H1 (cell line): ENCODE results near the gene CSGALNACT2. TPM values are rescaled to one million over a fixed set of nuclear protein-coding genes. Genes with fewer than 3 reads are reported as not detected.

Experiments
- CTCF ChIA-PET: fragments of 300-600 bp; sonication (Branson Sonifier 250); formaldehyde crosslinking; loops from one replicate; lab custom pipeline; 2021; ENCODE audit not compliant: partially characterized antibody; lab: Charles Lee
- POLR2A ChIA-PET: fragments of 300-600 bp; sonication (Branson Sonifier 250); formaldehyde crosslinking; loops from one replicate; lab custom pipeline; 2021; ENCODE audit warnings: inconsistent platforms; ENCODE audit not compliant: partially characterized antibody; lab: Charles Lee
- DNase-seq, 2 experiments: peaks; one replicate each; pipeline versions ENCODE4 v3.0.0 to v3.0.0-alpha.2; 2010 to 2022; ENCODE audit warnings: low spot score in 2 of 2, low read depth in 1 of 2, mixed read lengths in 1 of 2
- FAIRE-seq: peaks from 2 replicates; lab custom pipeline; 2011; peaks lifted over from hg19 to GRCh38; lab: Jason Lieb, UNC
- H2AFZ ChIP-seq: 2 replicates; pipeline ENCODE4 v1.8.1; 2012; ENCODE audit warnings: low read length, inconsistent platforms
- H2AK5ac ChIP-seq: 2 replicates; pipeline ENCODE4 v1.6.1; 2013; ENCODE audit warnings: low read depth, low read length
- H2BK120ac ChIP-seq: replicated peaks from 2 replicates; pipeline ENCODE3; 2013; ENCODE audit warnings: low read depth, low read length, inconsistent platforms
- H2BK12ac ChIP-seq: 2 replicates; pipeline ENCODE4 v1.6.1; 2013; ENCODE audit warnings: low read depth, low read length
- H2BK15ac ChIP-seq: 2 replicates; pipeline ENCODE4 v1.6.1; 2013; ENCODE audit warnings: low read length
- H2BK20ac ChIP-seq: 2 replicates; pipeline ENCODE4 v1.6.1; 2013; ENCODE audit warnings: low read length
- H2BK5ac ChIP-seq: 2 replicates; pipeline ENCODE4 v1.6.1; 2013; ENCODE audit warnings: low read depth, low read length
- H3K14ac ChIP-seq: 2 replicates; pipeline ENCODE4 v1.6.1; 2013; ENCODE audit warnings: inconsistent platforms; ENCODE audit not compliant: insufficient read length
- H3K18ac ChIP-seq: 2 replicates; pipeline ENCODE4 v1.6.1; 2013; ENCODE audit warnings: low read length; ENCODE audit errors: extremely low read depth
- H3K23ac ChIP-seq: 2 replicates; pipeline ENCODE4 v1.6.1; 2013; ENCODE audit warnings: inconsistent platforms; ENCODE audit not compliant: insufficient read length
- H3K23me2 ChIP-seq: 2 replicates; pipeline ENCODE4 v1.6.1; 2013; ENCODE audit warnings: low read depth, low read length
- H3K27ac ChIP-seq: 2 replicates; pipeline ENCODE4 v1.6.1; 2011; ENCODE audit warnings: low read depth, low read length, inconsistent platforms
- H3K27me3 ChIP-seq, 4 experiments: replicated peaks in 1 of 4; 1 replicate in 1 of 4; 2 replicates in 3 of 4; pipeline versions ENCODE4 v1.6.1 to v1.8.1; 2011 to 2013; ENCODE audit warnings: low read length in 3 of 4, mild to moderate bottlenecking in 3 of 4, inconsistent platforms in 2 of 4, mixed read lengths in 2 of 4, moderate library complexity in 1 of 4; ENCODE audit not compliant: control insufficient read depth in 3 of 4, insufficient read depth in 3 of 4; ENCODE audit errors: extremely low read depth in 1 of 4
- H3K36me3 ChIP-seq, 4 experiments: 2 replicates each; pipeline versions ENCODE4 v1.6.1 to v1.8.1; 2011 to 2013; ENCODE audit warnings: mild to moderate bottlenecking in 4 of 4, low read length in 3 of 4, moderate library complexity in 2 of 4, control low read depth in 1 of 4, inconsistent platforms in 1 of 4; ENCODE audit not compliant: insufficient read depth in 4 of 4, control insufficient read depth in 2 of 4
- H3K4ac ChIP-seq: replicated peaks from 2 replicates; pipeline ENCODE3; 2013; ENCODE audit warnings: low read length, low read depth, mixed read lengths, inconsistent platforms; ENCODE audit not compliant: insufficient read length
- H3K4me1 ChIP-seq, 4 experiments: replicated peaks in 1 of 4; 1 replicate in 1 of 4; 2 replicates in 3 of 4; pipeline versions ENCODE4 v1.6.1 to v1.8.1; 2011 to 2013; ENCODE audit warnings: low read length in 3 of 4, inconsistent platforms in 2 of 4, mixed read lengths in 1 of 4; ENCODE audit not compliant: insufficient read depth in 4 of 4, control insufficient read depth in 3 of 4
- H3K4me2 ChIP-seq, 2 experiments: 2 replicates each; pipeline versions ENCODE4 v1.6.1 to v1.8.1; 2011 to 2013; ENCODE audit warnings: low read depth in 2 of 2, low read length in 2 of 2, control low read depth in 1 of 2, inconsistent platforms in 1 of 2, mild to moderate bottlenecking in 1 of 2; ENCODE audit not compliant: insufficient read depth in 1 of 2
- H3K4me3 ChIP-seq, 4 experiments: fragments of 200-600, 300-600 bp in 1 of 4; sonication (generic), shearing (Covaris generic), sonication (Bioruptor Twin) in 1 of 4; 2 replicates each; pipeline versions ENCODE4 v1.5.1 to v1.8.1; 2011 to 2016; ENCODE audit warnings: low read length in 4 of 4, low read depth in 3 of 4, control low read depth in 2 of 4, inconsistent platforms in 2 of 4, mild to moderate bottlenecking in 2 of 4, mixed read lengths in 1 of 4, moderate library complexity in 1 of 4; ENCODE audit not compliant: insufficient read depth in 2 of 4; ENCODE audit errors: extremely low read depth in 1 of 4
- H3K56ac ChIP-seq: replicated peaks from 2 replicates; pipeline ENCODE3; 2013; ENCODE audit warnings: low read depth, mild to moderate bottlenecking, mixed read lengths, low read length, inconsistent platforms; ENCODE audit not compliant: insufficient read length
- H3K79me1 ChIP-seq: 2 replicates; pipeline ENCODE4 v1.6.1; 2013; ENCODE audit warnings: low read depth, low read length, control low read depth
- H3K79me2 ChIP-seq, 2 experiments: 2 replicates each; pipeline versions ENCODE4 v1.6.1 to v1.8.1; 2012 to 2013; ENCODE audit warnings: low read length in 2 of 2, mild to moderate bottlenecking in 2 of 2, inconsistent platforms in 1 of 2; ENCODE audit not compliant: insufficient read depth in 2 of 2, control insufficient read depth in 1 of 2
- H3K9ac ChIP-seq, 4 experiments: replicated peaks in 1 of 4; 1 replicate in 1 of 4; 2 replicates in 3 of 4; pipeline versions ENCODE4 v1.6.1 to v1.8.1; 2011 to 2013; ENCODE audit warnings: low read depth in 3 of 4, low read length in 3 of 4, control low read depth in 2 of 4, mild to moderate bottlenecking in 2 of 4, moderate library complexity in 2 of 4, inconsistent platforms in 1 of 4; ENCODE audit errors: extremely low read depth in 1 of 4
- H3K9me3 ChIP-seq, 2 experiments: 2 replicates each; pipeline versions ENCODE4 v1.6.1 to v1.8.1; 2012 to 2013; ENCODE audit warnings: mild to moderate bottlenecking in 2 of 2, moderate library complexity in 2 of 2, control low read depth in 1 of 2, inconsistent platforms in 1 of 2, low read depth in 1 of 2, low read length in 1 of 2, mixed read lengths in 1 of 2; ENCODE audit not compliant: insufficient read depth in 2 of 2
- H4K20me1 ChIP-seq, 2 experiments: replicated peaks in 1 of 2; 2 replicates each; pipeline versions ENCODE3 to v1.8.1; 2011 to 2013; ENCODE audit warnings: inconsistent platforms in 2 of 2, low read length in 2 of 2, mild to moderate bottlenecking in 1 of 2; ENCODE audit not compliant: insufficient read depth in 2 of 2, control insufficient read depth in 1 of 2
- H4K5ac ChIP-seq: 2 replicates; pipeline ENCODE4 v1.6.1; 2013; ENCODE audit warnings: low read length, low read depth, mixed read lengths, inconsistent platforms; ENCODE audit not compliant: insufficient read length
- H4K8ac ChIP-seq: 2 replicates; pipeline ENCODE4 v1.8.0; 2013; ENCODE audit warnings: mild to moderate bottlenecking, moderate library complexity, low read length, inconsistent platforms; ENCODE audit not compliant: insufficient read depth; ENCODE audit errors: extremely low read depth
- H4K91ac ChIP-seq: replicated peaks from 2 replicates; pipeline ENCODE3; 2013; ENCODE audit warnings: low read length, mixed read lengths, inconsistent platforms; ENCODE audit not compliant: insufficient read length
- TCF12 ChIP-seq: IDR thresholded peaks from 2 replicates; pipeline ENCODE4 v1.6.1; 2011; ENCODE audit warnings: low read depth, mild to moderate bottlenecking, low read length
- ZNF274 ChIP-seq: IDR thresholded peaks from 2 replicates; pipeline ENCODE4 v1.7.0; 2012; ENCODE audit warnings: low read length, borderline replicate concordance; ENCODE audit errors: extremely low read depth
- whole genome bisulfite sequencing, 2 experiments: shearing (Covaris generic) in 1 of 2; methylation state at CpG; one replicate each; pipeline versions ENCODE4 v1.1.6 to v1.1.7; 2013 to 2015; ENCODE audit warnings: low lambda C conversion rate in 2 of 2, mixed read lengths in 2 of 2, inconsistent platforms in 1 of 2, low coverage in 1 of 2, missing lambda C conversion rate in 1 of 2; ENCODE audit not compliant: insufficient replicate concordance in 2 of 2, insufficient coverage in 1 of 2, insufficient read length in 1 of 2; ENCODE audit errors: extremely low coverage in 1 of 2, missing lambda C conversion rate in 1 of 2; 5-methylcytosine and 5-hydroxymethylcytosine counted together
- polyA plus RNA-seq, 7 experiments: library from polyadenylated mRNA; depleted of rRNA in 3 of 7; stranded (reverse) in 5 of 7; unstranded in 2 of 7; fragments of >200 nt in 5 of 7; fragments of 200-250 nt in 2 of 7; gene quantifications; 1 replicate in 5 of 7; 2 replicates in 1 of 7; 4 replicates in 1 of 7; pipeline versions ENCODE4 v1.2.1 to v1.2.3, GENCODE V29; 2011 to 2013; ENCODE audit warnings: missing spikeins in 2 of 7, mixed read lengths in 2 of 7
- total RNA-seq: library from RNA; stranded (reverse); fragmentation: NEBNext Ultra II Directional; extraction: Animal tissue kit (Norgen Biotek cat#: 25700); gene quantifications from 2 replicates; pipeline ENCODE4 v1.2.1, GENCODE V29; 2021

The CSGALNACT2 gene
- total and polyA plus RNA-seq, 2 of the 8 experiments (the other 6 are each of a cell fraction or from before 2014, with no cell fraction given) = 2.6 to 5.3 TPM

DNA sequence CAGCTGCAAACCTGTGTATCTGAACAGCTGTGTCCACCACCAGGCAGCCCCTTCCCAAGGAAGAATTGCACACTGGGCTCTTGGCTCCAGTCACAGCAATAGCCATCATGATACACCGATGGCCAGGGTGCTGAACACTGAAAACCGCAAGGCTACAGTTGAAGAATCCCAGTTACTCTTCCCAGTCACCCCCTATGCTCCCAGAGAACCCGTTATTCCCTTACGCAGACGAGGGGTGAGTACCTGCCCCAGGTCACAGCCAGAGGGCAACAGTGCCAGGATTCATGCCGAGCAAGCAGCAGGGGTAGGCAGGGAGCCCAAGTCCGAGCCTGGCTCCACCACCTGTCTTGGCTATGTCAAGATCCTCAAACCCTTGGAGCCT, 70.8 kb downstream of the CSGALNACT2 start:
- Histone ChIP-seq H4K91ac (no peak overlapping the region), H3K4me2 (no peak overlapping the region), H3K9ac (no peak overlapping the region), H3K36me3 (no peaks in the 10 kb centered on the region), H2BK20ac (no peak overlapping the region), H3K56ac (no peak overlapping the region), H2AFZ (no peak overlapping the region), H3K4me3 (no peak overlapping the region), H3K79me2 (no peaks in the 10 kb centered on the region), H3K4ac (no peak overlapping the region), H3K23me2 (no peaks in the 10 kb centered on the region), H3K79me1 (no peaks in the 10 kb centered on the region), H2BK12ac (no peak overlapping the region), H3K27me3 (no peaks in the 10 kb centered on the region), H4K20me1 (peaks cover 0 to 4% of the 10 kb centered on the region in 2 experiments), H3K18ac (no peak overlapping the region), H3K27ac (no peak overlapping the region), H2BK120ac (no peak overlapping the region), H3K23ac (no peak overlapping the region), H3K14ac (no peak overlapping the region), H2BK5ac (no peak overlapping the region), H2AK5ac (no peak overlapping the region), H3K4me1 (peaks cover 0 to 8% (median 3%) of the 10 kb centered on the region in 4 experiments; a peak in 5 of 7 replicates), H4K5ac (no peak overlapping the region), H2BK15ac (no peak overlapping the region), H4K8ac (no peak overlapping the region), H3K9me3 (no peaks in the 10 kb centered on the region)
- ChIA-PET POLR2A (interaction anchor here (2.1 kb wide), 1 partner anchor 21 kb away, joined by 4 read pairs; no protein-coding TSS in a partner anchor), CTCF (interaction anchor here (0.6 to 3.9 kb wide), 8 partner anchors 8 to 1181 kb away, joined by 3 to 18 read pairs (median 4); no protein-coding TSS in a partner anchor)
- TF ChIP-seq ZNF274 (no peak), TCF12 (no peak)
- FAIRE-seq = no peak
- DNase-seq = no peak
- WGBS, 2 experiments = 84% methylated on average over 7 of the region's 7 CpGs; no CpG with 5 or more reads in 1 of the 2 experiments
